Psoas muscle (tissue), 8 donors: ENCODE measurements around the gene ASB14. TPM values are rescaled to one million over a fixed set of nuclear protein-coding genes. Genes with fewer than 3 reads are reported as not detected.
"Not testable (repeated sequence)": the region's sequence is repeated elsewhere in the genome, so short reads cannot be mapped to it uniquely, and the experiment has no call there.

Experiments
- ATAC-seq, 4 donors: fragments of 200-7000 bp; cut with Tn5 transposase; one replicate each; pipeline ENCODE4 v1.9.1; 2020; ENCODE audit warnings: moderate library complexity in 3 of 4, mild to moderate bottlenecking in 2 of 4
- DNase-seq, 2 donors: peaks; one replicate each; pipeline ENCODE4 v3.0.0-alpha.2; 2020
- H3K27ac ChIP-seq: fragments of 200-600 bp; one replicate; pipeline ENCODE4 v1.8.0; 2022
- H3K27me3 ChIP-seq, 3 donors: fragments of 200-600 bp in 1 of 3; one replicate each; pipeline versions ENCODE4 v1.6.1 to v1.8.0; 2013 to 2022; ENCODE audit warnings: low read length in 2 of 3, mild to moderate bottlenecking in 2 of 3, moderate library complexity in 1 of 3; ENCODE audit not compliant: insufficient read depth in 3 of 3
- H3K36me3 ChIP-seq, 2 donors: fragments of 200-600 bp in 1 of 2; one replicate each; pipeline versions ENCODE4 v1.6.1 to v1.8.0; 2013 to 2022; ENCODE audit warnings: low read depth in 1 of 2, mild to moderate bottlenecking in 1 of 2, moderate library complexity in 1 of 2; ENCODE audit not compliant: insufficient read depth in 1 of 2
- H3K4me1 ChIP-seq: fragments of 200-600 bp; one replicate; pipeline ENCODE4 v1.8.0; 2022
- H3K4me3 ChIP-seq: fragments of 200-600 bp; one replicate; pipeline ENCODE4 v1.8.0; 2022; ENCODE audit warnings: mild to moderate bottlenecking
- H3K9me3 ChIP-seq: fragments of 200-600 bp; one replicate; pipeline ENCODE4 v1.8.0; 2022
- WGBS, 3 donors: extraction: QIAGEN DNeasy Blood & Tissue Kit; methylation state at CpG; one replicate each; pipeline versions ENCODE4 v1.1.6 to v1.1.7; 2013; 5-methylcytosine and 5-hydroxymethylcytosine counted together
- intact Hi-C, 2 donors: fragments of 100-400 bp; cut with DNase I; formaldehyde crosslinking; loops; one replicate each; pipeline versions ENCODE4 v1.11.0 to v1.14.2; 2022
- polyA plus RNA-seq, 3 donors: library from polyadenylated mRNA; stranded (reverse); fragments of 200-250 nt; gene quantifications; one replicate each; pipeline ENCODE4 v1.2.3, GENCODE V29; 2013
- total RNA-seq, 4 donors: library from RNA; stranded (reverse); fragmentation: NEBNext Ultra II Directional in 2 of 4; extraction: Animal tissue kit (Norgen Biotek cat#: 25700) in 2 of 4; gene quantifications; one replicate each; pipeline versions ENCODE4 v1.2.1 to v1.2.4, GENCODE V29; 2021 to 2023
- TF ChIP-seq, protein P1 (sequence below): fragments of 200-600 bp; IDR thresholded peaks from one replicate; pipeline ENCODE4 v1.8.0; 2022; ENCODE audit warnings: antibody characterized with exemption
- donor health status: healthy with polysubstance abuse.
- donor health status: DM: no; HTN: no; CAD: no; lungs with moderate emphysema.
- donor health status: Bipolar disorder and iron deficiency.
- donor health status: healthy.
- donor health status: DM: yes; HTN: yes; CAD: no.
- donor health status: DM: no; HTN: no; CAD: no.
- donor health status: DM: no; HTN: no; CAD: no.
- donor health status: DM: yes; HTN: yes; CAD: no.

ASB14 gene
- total and polyA plus RNA-seq, 7 donors, result 0.05 to 10.2 (median 2.6) TPM

DNA sequence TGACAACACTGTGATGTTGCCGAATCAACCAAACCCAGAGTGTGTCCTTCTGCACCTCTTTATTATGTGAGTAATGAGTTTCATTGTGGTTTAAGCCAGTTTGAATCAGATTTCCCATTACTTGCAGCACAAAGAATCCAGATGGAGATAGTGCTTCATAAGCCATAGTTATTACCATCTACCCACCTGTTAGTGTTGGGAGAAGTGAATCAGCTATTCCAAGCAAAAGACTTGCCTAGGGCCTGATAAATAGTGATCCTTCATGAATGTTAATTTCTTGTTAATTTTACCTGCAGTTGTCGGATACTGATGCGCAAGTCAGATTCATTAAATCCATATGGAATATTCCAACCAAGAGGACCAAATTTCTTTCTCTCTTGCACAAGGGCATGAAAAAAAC lies 21.7 kb upstream of the ASB14 start:
- Histone ChIP-seq H3K9me3 (peaks cover 12% of the 10 kb centered on the region), H3K27me3 (no peaks in the 10 kb centered on the region), H3K4me3 (no peak overlapping the region), H3K4me1 (no peaks in the 10 kb centered on the region), H3K27ac (no peak overlapping the region), H3K36me3 (no peaks in the 10 kb centered on the region)
- no peak for DNase-seq
- no peak for ATAC-seq
- intact Hi-C loops, result no loop called here
- TF ChIP-seq, protein P1, sequence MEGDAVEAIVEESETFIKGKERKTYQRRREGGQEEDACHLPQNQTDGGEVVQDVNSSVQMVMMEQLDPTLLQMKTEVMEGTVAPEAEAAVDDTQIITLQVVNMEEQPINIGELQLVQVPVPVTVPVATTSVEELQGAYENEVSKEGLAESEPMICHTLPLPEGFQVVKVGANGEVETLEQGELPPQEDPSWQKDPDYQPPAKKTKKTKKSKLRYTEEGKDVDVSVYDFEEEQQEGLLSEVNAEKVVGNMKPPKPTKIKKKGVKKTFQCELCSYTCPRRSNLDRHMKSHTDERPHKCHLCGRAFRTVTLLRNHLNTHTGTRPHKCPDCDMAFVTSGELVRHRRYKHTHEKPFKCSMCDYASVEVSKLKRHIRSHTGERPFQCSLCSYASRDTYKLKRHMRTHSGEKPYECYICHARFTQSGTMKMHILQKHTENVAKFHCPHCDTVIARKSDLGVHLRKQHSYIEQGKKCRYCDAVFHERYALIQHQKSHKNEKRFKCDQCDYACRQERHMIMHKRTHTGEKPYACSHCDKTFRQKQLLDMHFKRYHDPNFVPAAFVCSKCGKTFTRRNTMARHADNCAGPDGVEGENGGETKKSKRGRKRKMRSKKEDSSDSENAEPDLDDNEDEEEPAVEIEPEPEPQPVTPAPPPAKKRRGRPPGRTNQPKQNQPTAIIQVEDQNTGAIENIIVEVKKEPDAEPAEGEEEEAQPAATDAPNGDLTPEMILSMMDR, result no peak
- 81 to 98% (median 92%) methylated on average over 3 of the region's 3 CpGs for WGBS, 3 donors

DNA sequence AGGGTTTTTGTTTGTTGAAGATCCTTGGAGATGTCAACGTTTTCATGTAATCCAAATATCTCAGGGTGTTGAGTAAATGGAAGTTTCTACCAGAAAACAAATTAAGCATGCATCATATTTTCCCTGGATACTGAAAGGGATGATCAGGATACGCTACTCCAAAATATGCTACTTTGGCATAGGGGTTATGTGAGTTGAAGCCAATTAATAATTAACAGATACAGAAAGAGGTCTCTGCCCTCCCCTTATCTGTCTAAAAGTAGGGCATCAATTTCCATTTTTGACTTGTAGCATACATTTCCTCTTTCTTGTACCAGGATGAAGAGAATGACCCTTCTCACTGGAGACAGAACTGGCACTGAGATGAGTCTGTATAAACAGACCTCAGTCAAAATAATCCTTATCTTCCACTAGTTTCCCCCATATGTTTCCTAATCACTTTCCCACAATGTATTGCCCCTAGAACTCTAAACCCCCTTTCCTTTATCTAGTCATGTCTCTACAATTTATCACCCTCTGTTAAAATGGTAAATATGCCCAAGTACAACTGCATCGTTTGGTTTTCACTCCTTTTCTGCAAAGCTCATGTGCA lies 17.4 kb upstream of the ASB14 start:
- ATAC-seq (no peak), DNase-seq (no peak)
- no peaks in the 10 kb centered on the region for H3K27me3 ChIP-seq
- intact Hi-C loops, result no loop called here
- H3K4me1 ChIP-seq, result no peaks in the 10 kb centered on the region
- 56 to 63% (median 60%) methylated on average over 3 of the region's 3 CpGs for WGBS, 3 donors
- no peak overlapping the region for H3K27ac ChIP-seq
- no peak overlapping the region for H3K4me3 ChIP-seq
- H3K9me3 ChIP-seq, result no peaks in the 10 kb centered on the region
- H3K36me3 ChIP-seq, result no peaks in the 10 kb centered on the region
- TF ChIP-seq, protein P1, result no peak

DNA sequence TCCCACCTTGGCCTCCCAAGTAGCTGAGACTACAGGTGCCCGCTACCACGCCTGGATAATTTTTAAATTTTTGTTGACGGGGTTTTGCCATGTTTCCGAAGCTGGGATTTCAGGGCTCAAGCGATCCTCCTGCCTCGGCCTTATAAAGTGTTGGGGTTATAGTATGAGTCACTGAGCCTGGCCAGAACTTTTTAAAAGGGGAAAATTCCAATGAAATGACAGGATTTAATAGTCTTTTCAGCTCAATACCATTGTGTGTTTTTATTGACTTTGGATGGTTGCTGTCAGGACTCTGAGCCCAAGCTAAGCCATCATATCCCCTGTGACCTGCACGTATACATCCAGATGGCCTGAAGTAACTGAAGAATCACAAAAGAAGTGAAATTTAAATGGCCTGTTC lies 11.0 kb upstream of the ASB14 start:
- H3K4me3 ChIP-seq, H3K27me3 ChIP-seq, intact Hi-C loops, H3K9me3 ChIP-seq, ATAC-seq, H3K36me3 ChIP-seq, DNase-seq, H3K27ac ChIP-seq, H3K4me1 ChIP-seq: not testable (repeated sequence)
- WGBS, 3 donors, result 89 to 94% (median 94%) methylated on average over 7 of the region's 7 CpGs

DNA sequence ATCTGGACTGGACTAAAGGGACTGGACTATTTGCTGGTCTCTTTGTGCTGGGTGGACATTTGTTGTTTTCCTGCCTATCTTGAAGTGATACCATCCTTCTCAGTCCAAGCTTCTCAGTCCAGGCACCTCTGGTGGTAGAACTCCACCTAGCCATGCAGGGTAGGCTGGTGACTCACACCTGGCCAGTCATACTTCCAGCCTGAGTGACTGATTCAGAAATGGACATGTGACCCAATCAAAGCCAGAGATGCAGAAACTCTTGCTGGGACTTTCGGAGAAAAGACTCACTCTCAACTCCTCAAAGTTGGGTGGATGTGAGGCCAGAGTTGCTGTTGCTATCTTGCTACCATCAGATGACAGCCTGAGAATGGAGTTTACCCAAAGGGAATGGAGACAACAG lies 5.6 kb upstream of the ASB14 start:
- TF ChIP-seq, protein P1, result peak; percentile 22
- Histone ChIP-seq H3K36me3 (no peaks in the 10 kb centered on the region), H3K4me1 (no peaks in the 10 kb centered on the region), H3K9me3 (no peaks in the 10 kb centered on the region), H3K27me3 (no peaks in the 10 kb centered on the region), H3K27ac (peak overlapping the region; percentile 48), H3K4me3 (no peak overlapping the region)
- DNase-seq (peak in 1 of 2 donors; percentile 59), ATAC-seq (peak; percentile 86 to 95 (median 90))
- 91 to 97% (median 92%) methylated on average over 1 of the region's 1 CpG for WGBS, 3 donors
- intact Hi-C loops, result no loop called here

DNA sequence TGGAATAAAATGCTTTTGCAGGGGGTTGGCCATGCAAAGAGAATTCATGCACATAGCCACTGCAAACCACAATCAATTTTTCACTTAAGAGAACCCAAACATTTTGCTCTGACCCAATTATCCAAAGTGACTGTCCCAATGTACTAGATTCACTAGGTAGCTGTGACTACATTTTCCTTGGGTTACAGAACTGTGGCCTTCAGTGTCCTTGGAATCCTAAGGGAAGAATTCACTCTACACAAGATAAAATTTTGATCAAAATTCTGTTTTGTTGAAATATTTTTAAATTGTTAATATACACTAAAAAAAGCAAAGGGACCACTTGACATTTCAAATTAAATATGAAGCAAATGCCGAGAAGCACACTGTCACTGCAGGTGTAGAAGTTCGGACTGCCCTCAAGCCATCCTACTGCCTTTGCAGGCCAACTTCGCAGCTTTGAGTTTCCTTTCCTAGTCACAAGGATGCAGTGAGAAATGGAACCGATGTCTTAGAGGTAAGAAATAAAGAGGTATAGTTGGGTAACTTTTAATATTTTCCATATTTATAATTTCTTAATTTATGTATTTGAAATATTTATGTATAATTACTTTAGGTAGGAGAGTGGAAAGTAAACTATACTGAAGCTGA lies 527 bp upstream of the ASB14 start:
- intact Hi-C loops, result no loop called here
- DNase-seq (no peak), ATAC-seq (peak in 2 of 4 donors; percentile 30 to 56)
- peaks cover 7% of the 10 kb centered on the region for H3K4me1 ChIP-seq
- TF ChIP-seq, protein P1, result no peak
- WGBS, 3 donors, result 51 to 86% (median 55%) methylated on average over 4 of the region's 4 CpGs
- H3K36me3 ChIP-seq, result no peaks in the 10 kb centered on the region
- H3K4me3 ChIP-seq, result peak overlapping the region; percentile 54
- H3K9me3 ChIP-seq, result no peaks in the 10 kb centered on the region
- no peaks in the 10 kb centered on the region for H3K27me3 ChIP-seq
- H3K27ac ChIP-seq, result peak overlapping the region; percentile 80
